Left lung (tissue), 10 donors: ENCODE measurements around the gene NFILZ. TPM values are rescaled to one million over a fixed set of nuclear protein-coding genes. Genes with fewer than 3 reads are reported as not detected.

Experiments
- ATAC-seq: fragments of 200-7000 bp; cut with Tn5 transposase; one replicate; pipeline ENCODE4 v1.9.1; 2020; ENCODE audit warnings: moderate library complexity
- DNase-seq, 4 donors: peaks; one replicate each; pipeline ENCODE4 v3.0.0-alpha.2; 2013 to 2020
- H3K27ac ChIP-seq, 2 donors: fragments of 200-600 bp; sonication (generic) in 1 of 2; one replicate each; pipeline versions ENCODE4 v1.5.0 to v1.8.0; 2020 to 2021
- H3K27me3 ChIP-seq, 2 donors: fragments of 200-600 bp; sonication (generic) in 1 of 2; one replicate each; pipeline versions ENCODE4 v1.5.0 to v1.8.0; 2020 to 2021
- H3K36me3 ChIP-seq, 2 donors: fragments of 200-600 bp; sonication (generic) in 1 of 2; one replicate each; pipeline versions ENCODE4 v1.5.0 to v1.8.0; 2020 to 2021
- H3K4me1 ChIP-seq, 2 donors: fragments of 200-600 bp; one replicate each; pipeline ENCODE4 v1.8.0; 2021
- H3K4me3 ChIP-seq, 2 donors: fragments of 200-600 bp; sonication (generic) in 1 of 2; one replicate each; pipeline versions ENCODE4 v1.5.0 to v1.8.0; 2020 to 2021; ENCODE audit warnings: mild to moderate bottlenecking in 1 of 2
- H3K9me3 ChIP-seq, 2 donors: fragments of 200-600 bp; sonication (generic) in 1 of 2; one replicate each; pipeline versions ENCODE4 v1.5.0 to v1.8.0; 2020 to 2021
- CTCF ChIP-seq, 2 donors: fragments of 200-600 bp; sonication (generic) in 1 of 2; IDR thresholded peaks; one replicate each; pipeline versions ENCODE4 v1.5.0 to v1.8.0; 2021; ENCODE audit warnings: antibody characterized with exemption in 2 of 2
- intact Hi-C, 2 donors: fragments of 100-400 bp; cut with DNase I; formaldehyde crosslinking; loops; one replicate each; pipeline versions ENCODE4 v1.11.2 to v1.14.2; 2022
- polyA plus RNA-seq, 6 donors: library from polyadenylated mRNA; unstranded; fragments of 120-200 nt; gene quantifications; one replicate each; pipeline ENCODE4 v1.2.1, GENCODE V29; 2013; ENCODE audit not compliant: insufficient read length in 6 of 6
- total RNA-seq, 2 donors: library from RNA; stranded (reverse); fragmentation: NEBNext Ultra II Directional; extraction: Animal tissue kit (Norgen Biotek cat#: 25700); gene quantifications; one replicate each; pipeline ENCODE4 v1.2.1, GENCODE V29; 2021
- donor health status: DM: no; HTN: yes; CAD: no.
- donor health status: DM: no; HTN: no; CAD: no.

Gene NFILZ
- total and polyA plus RNA-seq, 8 donors, result not detected

- no peak for DNase-seq
- Histone ChIP-seq H3K9me3 (no peaks in the 10 kb centered on the region), H3K36me3 (no peaks in the 10 kb centered on the region), H3K27me3 (peaks cover 0 to 41% of the 10 kb centered on the region in 2 donors), H3K4me1 (no peaks in the 10 kb centered on the region), H3K27ac (no peak overlapping the region), H3K4me3 (no peak overlapping the region)
- intact Hi-C loops, result no loop called here
- no peak for TF ChIP-seq CTCF (IDR thresholded peaks at IDR 0.05)
- no peak for ATAC-seq
Measured at GRCh38 chr19:8663920-8664670, 33.7 kb downstream of the NFILZ start.

GRCh38 chr19:8664671-8665057 lies 34.2 kb downstream of the NFILZ start:
- H3K27me3 ChIP-seq, result peaks cover 0 to 35% of the 10 kb centered on the region in 2 donors
- no peak overlapping the region for H3K27ac ChIP-seq
- H3K9me3 ChIP-seq, result no peaks in the 10 kb centered on the region
- TF ChIP-seq CTCF (IDR thresholded peaks at IDR 0.05), result no peak
- DNase-seq (no peak), ATAC-seq (no peak)
- H3K36me3 ChIP-seq, result no peaks in the 10 kb centered on the region
- H3K4me3 ChIP-seq, result no peak overlapping the region
- intact Hi-C loops, result no loop called here
- no peaks in the 10 kb centered on the region for H3K4me1 ChIP-seq

GRCh38 chr19:8665468-8666213 lies 35.2 kb downstream of the NFILZ start:
- TF ChIP-seq CTCF (IDR thresholded peaks at IDR 0.05), result no peak
- no peak overlapping the region for H3K27ac ChIP-seq
- peaks cover 0 to 30% of the 10 kb centered on the region in 2 donors for H3K27me3 ChIP-seq
- H3K4me3 ChIP-seq, result no peak overlapping the region
- intact Hi-C loops, result no loop called here
- H3K36me3 ChIP-seq, result no peaks in the 10 kb centered on the region
- H3K4me1 ChIP-seq, result no peaks in the 10 kb centered on the region
- H3K9me3 ChIP-seq, result no peaks in the 10 kb centered on the region
- ATAC-seq (no peak), DNase-seq (no peak)

GRCh38 chr19:8666814-8667405 lies 36.5 kb downstream of the NFILZ start:
- no peak for DNase-seq
- peaks cover 0 to 9% of the 10 kb centered on the region in 2 donors for H3K4me1 ChIP-seq
- no peak overlapping the region for H3K4me3 ChIP-seq
- ATAC-seq, result no peak
- TF ChIP-seq CTCF (IDR thresholded peaks at IDR 0.05), result no peak
- no peak overlapping the region for H3K27ac ChIP-seq
- intact Hi-C loops, result no loop called here
- H3K27me3 ChIP-seq, result peaks cover 0 to 23% of the 10 kb centered on the region in 2 donors
- H3K9me3 ChIP-seq, result no peaks in the 10 kb centered on the region
- H3K36me3 ChIP-seq, result no peaks in the 10 kb centered on the region

GRCh38 chr19:8673276-8673891 lies 43.0 kb downstream of the NFILZ start:
- DNase-seq (no peak), ATAC-seq (no peak)
- Histone ChIP-seq H3K4me1 (peaks cover 0 to 9% of the 10 kb centered on the region in 2 donors), H3K27me3 (no peaks in the 10 kb centered on the region), H3K36me3 (no peaks in the 10 kb centered on the region), H3K9me3 (no peaks in the 10 kb centered on the region), H3K27ac (no peak overlapping the region), H3K4me3 (no peak overlapping the region)
- intact Hi-C loops, result no loop called here
- TF ChIP-seq CTCF (IDR thresholded peaks at IDR 0.05), result no peak
